IMR-90 (cell line): ENCODE data around the gene WDR90. TPM values are rescaled to one million over a fixed set of nuclear protein-coding genes. Genes with fewer than 3 reads are reported as not detected.

Source experiments
- ATAC-seq: fragments of 200-7000 bp; cut with Tn5 transposase; 2 replicates; pipeline ENCODE4 v1.9.1; 2020; ENCODE audit warnings: low read depth, mild to moderate bottlenecking, moderate library complexity
- BruUV-seq: library from RNA; stranded (reverse); fragments of 400-500 nt; replicated peaks from 2 replicates; lab custom pipeline; 2021; lab: Mats Ljungman, UMichigan
- CTCF ChIA-PET: fragments of 300-600 bp; formaldehyde crosslinking; extraction: SDS; loops from one replicate; lab custom pipeline; 2021; ENCODE audit warnings: antibody characterized with exemption; lab: Yijun Ruan, JAX
- POLR2A ChIA-PET: fragments of 300-600 bp; sonication (Branson Sonifier 250); formaldehyde crosslinking; loops from one replicate; lab custom pipeline; 2022; ENCODE audit warnings: antibody characterized with exemption; ENCODE audit not compliant: unreplicated experiment; lab: Charles Lee
- DNase-seq: peaks from one replicate; pipeline ENCODE4 v3.0.0; 2013
- H2AFZ ChIP-seq: replicated peaks from 2 replicates; pipeline ENCODE3; 2013; ENCODE audit warnings: low read length, mild to moderate bottlenecking; ENCODE audit not compliant: poor library complexity
- H2AK5ac ChIP-seq: 2 replicates; pipeline ENCODE4 v1.6.1; 2013; ENCODE audit warnings: low read depth, low read length, inconsistent platforms
- H2AK9ac ChIP-seq: replicated peaks from 2 replicates; pipeline ENCODE3; 2013; ENCODE audit warnings: mild to moderate bottlenecking, low read depth, low read length, moderate library complexity; ENCODE audit not compliant: poor library complexity
- H2BK120ac ChIP-seq: 2 replicates; pipeline ENCODE4 v1.6.1; 2013; ENCODE audit warnings: low read depth, low read length, inconsistent platforms
- H2BK15ac ChIP-seq: 3 replicates; pipeline ENCODE4 v1.6.1; 2013; ENCODE audit warnings: low read depth, low read length, inconsistent platforms
- H2BK20ac ChIP-seq: 2 replicates; pipeline ENCODE4 v1.6.1; 2013; ENCODE audit warnings: low read depth, mild to moderate bottlenecking, inconsistent platforms, low read length, moderate library complexity
- H2BK5ac ChIP-seq: 2 replicates; pipeline ENCODE4 v1.6.1; 2013; ENCODE audit warnings: mild to moderate bottlenecking, low read depth, low read length, inconsistent platforms; ENCODE audit not compliant: poor library complexity, severe bottlenecking
- H3K14ac ChIP-seq: replicated peaks from 2 replicates; pipeline ENCODE4 v1.6.1; 2013; ENCODE audit warnings: low read depth, low read length, inconsistent platforms
- H3K18ac ChIP-seq: 2 replicates; pipeline ENCODE4 v1.6.1; 2013; ENCODE audit warnings: low read depth, low read length, control low read depth
- H3K23ac ChIP-seq: 2 replicates; pipeline ENCODE4 v1.6.1; 2013; ENCODE audit warnings: low read depth, low read length, inconsistent platforms
- H3K27ac ChIP-seq: 2 replicates; pipeline ENCODE4 v1.5.1; 2013; ENCODE audit warnings: mild to moderate bottlenecking, control low read depth, low read length; ENCODE audit not compliant: insufficient read depth
- H3K27me3 ChIP-seq: 2 replicates; pipeline ENCODE4 v1.6.1; 2013; ENCODE audit warnings: low read length; ENCODE audit not compliant: control insufficient read depth, insufficient read depth
- H3K36me3 ChIP-seq: 2 replicates; pipeline ENCODE4 v1.6.1; 2013; ENCODE audit warnings: low read length, mixed read lengths; ENCODE audit not compliant: control insufficient read depth, insufficient read depth
- H3K4ac ChIP-seq: 2 replicates; pipeline ENCODE4 v1.6.1; 2013; ENCODE audit warnings: low read depth, low read length, inconsistent platforms
- H3K4me1 ChIP-seq: 2 replicates; pipeline ENCODE4 v1.6.1; 2013; ENCODE audit warnings: low read length, mixed read lengths; ENCODE audit not compliant: control insufficient read depth, insufficient read depth
- H3K4me2 ChIP-seq: 2 replicates; pipeline ENCODE4 v1.6.1; 2013; ENCODE audit warnings: low read depth, mild to moderate bottlenecking, control low read depth, low read length, moderate library complexity
- H3K4me3 ChIP-seq: 2 replicates; pipeline ENCODE4 v1.5.1; 2013; ENCODE audit warnings: low read depth, mild to moderate bottlenecking, control low read depth, low read length, moderate library complexity; ENCODE audit not compliant: insufficient read depth
- H3K56ac ChIP-seq: 2 replicates; pipeline ENCODE4 v1.6.1; 2013; ENCODE audit warnings: low read length, inconsistent platforms; ENCODE audit not compliant: insufficient read depth; ENCODE audit errors: extremely low read depth
- H3K79me1 ChIP-seq, 2 experiments: 2 replicates each; pipeline ENCODE4 v1.6.1; 2013; ENCODE audit warnings: low read length in 2 of 2, inconsistent platforms in 1 of 2, low read depth in 1 of 2
- H3K9ac ChIP-seq: 2 replicates; pipeline ENCODE4 v1.6.1; 2013; ENCODE audit warnings: low read depth, low read length, control low read depth
- H3K9me1 ChIP-seq: 2 replicates; pipeline ENCODE4 v1.6.1; 2013; ENCODE audit warnings: low read length, inconsistent platforms; ENCODE audit not compliant: insufficient read depth
- H3K9me3 ChIP-seq: 2 replicates; pipeline ENCODE4 v1.6.1; 2013; ENCODE audit warnings: low read length; ENCODE audit not compliant: control insufficient read depth, insufficient read depth
- H4K20me1 ChIP-seq: 2 replicates; pipeline ENCODE4 v1.6.1; 2013; ENCODE audit warnings: low read length, inconsistent platforms; ENCODE audit not compliant: insufficient read depth
- H4K5ac ChIP-seq: 2 replicates; pipeline ENCODE4 v1.6.1; 2013; ENCODE audit warnings: mild to moderate bottlenecking, low read depth, low read length, control low read depth
- H4K8ac ChIP-seq, 2 experiments: 2 replicates each; pipeline ENCODE4 v1.6.1; 2013; ENCODE audit warnings: low read depth in 2 of 2, low read length in 2 of 2, control low read depth in 1 of 2, inconsistent platforms in 1 of 2
- H4K91ac ChIP-seq: 2 replicates; pipeline ENCODE4 v1.6.1; 2013; ENCODE audit warnings: low read depth, low read length, inconsistent platforms; ENCODE audit not compliant: insufficient read depth
- BHLHE40 ChIP-seq: fragments of 150-350 bp; IDR thresholded peaks from 2 replicates; pipeline ENCODE4 v1.6.1; 2016; ENCODE audit warnings: mild to moderate bottlenecking, low read depth, low read length
- CEBPB ChIP-seq: IDR thresholded peaks from 2 replicates; pipeline ENCODE4 v1.6.1; 2012; ENCODE audit warnings: low read depth, low read length, improper control_type of control experiment
- CHD1 ChIP-seq: IDR thresholded peaks from 2 replicates; pipeline ENCODE4 v1.6.1; 2012; ENCODE audit warnings: low read depth, low read length, improper control_type of control experiment
- FOS ChIP-seq: fragments of 150-350 bp; IDR thresholded peaks from 2 replicates; pipeline ENCODE4 v1.6.1; 2016; ENCODE audit warnings: low read depth, low read length
- MAFK ChIP-seq: IDR thresholded peaks from 2 replicates; pipeline ENCODE4 v1.6.1; 2012; ENCODE audit warnings: low read depth, low read length, improper control_type of control experiment
- MAZ ChIP-seq: IDR thresholded peaks from 2 replicates; pipeline ENCODE4 v1.6.1; 2012; ENCODE audit warnings: low read depth, mild to moderate bottlenecking, low read length, improper control_type of control experiment, moderate library complexity, borderline replicate concordance
- MXI1 ChIP-seq: IDR thresholded peaks from 2 replicates; pipeline ENCODE4 v1.6.1; 2012; ENCODE audit warnings: low read depth, mild to moderate bottlenecking, low read length, moderate library complexity, borderline replicate concordance
- NFE2L2 ChIP-seq: fragments of 150-350 bp; IDR thresholded peaks from 2 replicates; pipeline ENCODE4 v1.6.1; 2016; ENCODE audit warnings: low read depth, mild to moderate bottlenecking, low read length
- POLR2A ChIP-seq: IDR thresholded peaks from 2 replicates; pipeline ENCODE4 v1.6.1; 2012; ENCODE audit warnings: mild to moderate bottlenecking, low read depth, low read length
- RAD21 ChIP-seq: IDR thresholded peaks from 2 replicates; pipeline ENCODE4 v1.6.1; 2012; ENCODE audit warnings: low read length, improper control_type of control experiment
- RCOR1 ChIP-seq: IDR thresholded peaks from 2 replicates; pipeline ENCODE4 v1.6.1; 2012; ENCODE audit warnings: mild to moderate bottlenecking, low read length, improper control_type of control experiment; ENCODE audit not compliant: insufficient replicate concordance
- RFX5 ChIP-seq: IDR thresholded peaks from 2 replicates; pipeline ENCODE4 v1.8.0; 2012; ENCODE audit warnings: low read depth, mild to moderate bottlenecking, low read length, moderate library complexity
- SMC3 ChIP-seq: fragments of 150-350 bp; IDR thresholded peaks from 2 replicates; pipeline ENCODE4 v1.6.1; 2016; ENCODE audit warnings: low read depth, mild to moderate bottlenecking, antibody characterized with exemption, low read length, moderate library complexity
- WGBS, 2 experiments: methylation state at CpG; one replicate each; pipeline versions ENCODE4 v1.1.5 to v1.1.7; 2013; ENCODE audit warnings: missing lambda C conversion rate in 2 of 2; ENCODE audit not compliant: insufficient read length in 1 of 2; ENCODE audit errors: extremely low coverage in 2 of 2; 5-methylcytosine and 5-hydroxymethylcytosine counted together
- dilution Hi-C: fragments of 300-500 bp; cut with HindIII; formaldehyde crosslinking; loops from one replicate; pipeline ENCODE4 v1.14.3; 2018; ENCODE audit warnings: low sequenced_read_pairs; ENCODE audit not compliant: unreplicated experiment
- in situ Hi-C: fragments of 300-500 bp; cut with MboI; formaldehyde crosslinking; loops from 3 replicates; pipeline ENCODE4 v1.14.3; 2019; ENCODE audit warnings: low sequenced_read_pairs, inconsistent platforms, mixed read lengths
- intact Hi-C: fragments of 100-400 bp; cut with micrococcal nuclease; formaldehyde crosslinking; loops from 2 replicates; pipeline ENCODE4 v1.10.0; 2022
- polyA plus RNA-seq, 3 experiments: library from polyadenylated mRNA; depleted of rRNA; stranded (reverse); fragments of >200 nt; gene quantifications; 2 replicates each; pipeline ENCODE4 v1.2.3, GENCODE V29; 2012; ENCODE audit warnings: low replicate concordance in 1 of 3
- total RNA-seq: library from RNA; depleted of rRNA; stranded (reverse); fragments of >200 nt; gene quantifications from 2 replicates; pipeline ENCODE4 v1.2.3, GENCODE V29; 2012
- TF ChIP-seq, protein P1 (sequence below): fragments of 150-350 bp; IDR thresholded peaks from 2 replicates; pipeline ENCODE4 v1.6.1; 2016; ENCODE audit warnings: low read depth, mild to moderate bottlenecking, low read length, moderate library complexity, borderline replicate concordance
- TF ChIP-seq, protein P2 (sequence below): conservative IDR thresholded peaks from 2 replicates; pipeline ENCODE4 v1.5.1; 2012; ENCODE audit warnings: mild to moderate bottlenecking, low read depth, low read length, improper control_type of control experiment
- TF ChIP-seq, protein P3 (sequence below): fragments of 150-350 bp; IDR thresholded peaks from 2 replicates; pipeline ENCODE4 v1.6.1; 2017; ENCODE audit warnings: mild to moderate bottlenecking, antibody characterized with exemption, low read length, low read depth

The WDR90 gene
- total and polyA plus RNA-seq, 2 of the 4 experiments (the other 2 are of a cell fraction) = 1.4 to 18.7 TPM

DNA sequence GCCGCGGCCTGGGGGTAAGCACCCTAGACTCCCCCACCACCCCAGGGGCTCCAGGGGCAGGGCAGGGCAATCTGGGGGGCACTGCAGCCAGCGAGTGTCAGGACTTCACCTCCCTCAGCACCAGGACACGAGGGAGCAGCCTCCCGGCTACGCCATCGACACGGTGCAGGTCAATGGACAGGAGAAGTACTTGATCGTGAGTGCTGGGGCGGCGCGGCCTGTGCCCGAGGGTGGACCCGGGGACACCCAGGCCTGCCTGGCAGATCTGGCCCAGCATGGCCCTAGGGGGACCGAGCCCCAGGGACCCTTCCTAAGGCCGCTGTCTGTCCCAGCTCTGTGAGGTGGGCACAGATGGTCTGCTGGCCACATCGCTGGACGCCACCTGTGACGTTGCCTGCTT, 23.2 kb downstream of the WDR90 start:
- Histone ChIP-seq H3K4me3 (no peak overlapping the region), H4K20me1 (peaks cover 27% of the 10 kb centered on the region), H3K56ac (no peak overlapping the region), H4K5ac (no peak overlapping the region), H4K91ac (no peak overlapping the region), H3K79me1 (peaks cover 0 to 37% of the 10 kb centered on the region in 2 experiments; a peak in 1 of 4 replicates), H3K9me3 (no peaks in the 10 kb centered on the region), H2BK20ac (no peak overlapping the region), H3K18ac (no peak overlapping the region), H3K9me1 (peaks cover 4% of the 10 kb centered on the region), H3K4me2 (no peak overlapping the region), H3K23ac (no peak overlapping the region), H3K14ac (no peak overlapping the region), H2BK5ac (no peak overlapping the region), H2BK120ac (no peak overlapping the region), H2AFZ (no peak overlapping the region), H3K36me3 (peaks cover 47% of the 10 kb centered on the region), H3K27ac (no peak overlapping the region), H3K4ac (no peak overlapping the region), H4K8ac (no peak overlapping the region), H3K9ac (no peak overlapping the region), H2AK9ac (no peak overlapping the region), H2BK15ac (no peak overlapping the region), H3K27me3 (no peaks in the 10 kb centered on the region), H2AK5ac (no peak overlapping the region), H3K4me1 (peaks cover 14% of the 10 kb centered on the region)
- ATAC-seq = no peak
- TF ChIP-seq RFX5 = no peak
- no peak for TF ChIP-seq CHD1
- no peak for TF ChIP-seq RAD21
- TF ChIP-seq, protein P1, sequence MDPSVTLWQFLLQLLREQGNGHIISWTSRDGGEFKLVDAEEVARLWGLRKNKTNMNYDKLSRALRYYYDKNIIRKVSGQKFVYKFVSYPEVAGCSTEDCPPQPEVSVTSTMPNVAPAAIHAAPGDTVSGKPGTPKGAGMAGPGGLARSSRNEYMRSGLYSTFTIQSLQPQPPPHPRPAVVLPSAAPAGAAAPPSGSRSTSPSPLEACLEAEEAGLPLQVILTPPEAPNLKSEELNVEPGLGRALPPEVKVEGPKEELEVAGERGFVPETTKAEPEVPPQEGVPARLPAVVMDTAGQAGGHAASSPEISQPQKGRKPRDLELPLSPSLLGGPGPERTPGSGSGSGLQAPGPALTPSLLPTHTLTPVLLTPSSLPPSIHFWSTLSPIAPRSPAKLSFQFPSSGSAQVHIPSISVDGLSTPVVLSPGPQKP = no peak
- TF ChIP-seq, protein P2, sequence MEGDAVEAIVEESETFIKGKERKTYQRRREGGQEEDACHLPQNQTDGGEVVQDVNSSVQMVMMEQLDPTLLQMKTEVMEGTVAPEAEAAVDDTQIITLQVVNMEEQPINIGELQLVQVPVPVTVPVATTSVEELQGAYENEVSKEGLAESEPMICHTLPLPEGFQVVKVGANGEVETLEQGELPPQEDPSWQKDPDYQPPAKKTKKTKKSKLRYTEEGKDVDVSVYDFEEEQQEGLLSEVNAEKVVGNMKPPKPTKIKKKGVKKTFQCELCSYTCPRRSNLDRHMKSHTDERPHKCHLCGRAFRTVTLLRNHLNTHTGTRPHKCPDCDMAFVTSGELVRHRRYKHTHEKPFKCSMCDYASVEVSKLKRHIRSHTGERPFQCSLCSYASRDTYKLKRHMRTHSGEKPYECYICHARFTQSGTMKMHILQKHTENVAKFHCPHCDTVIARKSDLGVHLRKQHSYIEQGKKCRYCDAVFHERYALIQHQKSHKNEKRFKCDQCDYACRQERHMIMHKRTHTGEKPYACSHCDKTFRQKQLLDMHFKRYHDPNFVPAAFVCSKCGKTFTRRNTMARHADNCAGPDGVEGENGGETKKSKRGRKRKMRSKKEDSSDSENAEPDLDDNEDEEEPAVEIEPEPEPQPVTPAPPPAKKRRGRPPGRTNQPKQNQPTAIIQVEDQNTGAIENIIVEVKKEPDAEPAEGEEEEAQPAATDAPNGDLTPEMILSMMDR = no peak
- no peak for TF ChIP-seq RCOR1
- no peak for TF ChIP-seq MXI1
- no peak for TF ChIP-seq MAFK
- TF ChIP-seq POLR2A = no peak
- no peak for TF ChIP-seq CEBPB
- TF ChIP-seq, protein P3, sequence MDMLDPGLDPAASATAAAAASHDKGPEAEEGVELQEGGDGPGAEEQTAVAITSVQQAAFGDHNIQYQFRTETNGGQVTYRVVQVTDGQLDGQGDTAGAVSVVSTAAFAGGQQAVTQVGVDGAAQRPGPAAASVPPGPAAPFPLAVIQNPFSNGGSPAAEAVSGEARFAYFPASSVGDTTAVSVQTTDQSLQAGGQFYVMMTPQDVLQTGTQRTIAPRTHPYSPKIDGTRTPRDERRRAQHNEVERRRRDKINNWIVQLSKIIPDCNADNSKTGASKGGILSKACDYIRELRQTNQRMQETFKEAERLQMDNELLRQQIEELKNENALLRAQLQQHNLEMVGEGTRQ = no peak
- TF ChIP-seq BHLHE40 = no peak
- TF ChIP-seq NFE2L2 = no peak
- no peak for TF ChIP-seq FOS
- TF ChIP-seq SMC3 = no peak
- TF ChIP-seq MAZ = no peak
- dilution Hi-C loops = no loop called here
- intact Hi-C loops = no loop called here
- ChIA-PET CTCF (no interaction called here), POLR2A (no interaction called here)
- BruUV-seq = TSS peak; percentile 68
- no peak for DNase-seq
- in situ Hi-C loops = no loop called here
- 95% methylated on average over 12 of the region's 19 CpGs; no CpG with 5 or more reads in 1 of the 2 experiments for WGBS, 2 experiments
